Measurements from ENCODE around the gene ARHGEF16. TPM values are rescaled to one million over a fixed set of nuclear protein-coding genes. Genes with fewer than 3 reads are reported as not detected.

ARHGEF16 gene
- total and polyA plus RNA-seq, 7 donors, result 0.41 to 51.8 (median 2.2) TPM

DNA sequence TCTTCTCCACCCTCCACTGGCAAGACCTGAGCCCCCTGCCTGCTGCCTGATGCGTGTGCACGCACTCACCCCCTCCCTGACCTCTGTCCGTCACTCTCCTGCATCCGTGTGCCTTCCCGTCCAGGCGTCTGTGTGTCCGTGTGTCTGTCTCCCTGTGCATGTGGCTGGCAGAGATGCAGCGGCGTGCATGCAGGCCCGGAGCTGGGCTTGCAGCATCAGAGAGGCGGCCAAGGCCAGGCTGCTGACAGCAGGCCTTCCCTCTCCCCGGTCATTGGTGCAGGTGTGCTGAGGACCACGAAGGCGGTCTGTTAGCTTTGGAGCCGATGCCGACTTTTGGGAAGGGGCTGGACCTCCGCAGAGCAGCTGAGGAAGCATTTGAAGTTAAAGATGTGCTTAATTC, 22.8 kb upstream of the ARHGEF16 start:
- intact Hi-C loops (cut with DNase I), result no loop called here
- Histone ChIP-seq H3K27ac (no peak overlapping the region), H3K4me3 (no peak overlapping the region), H3K9me3 (no peaks in the 10 kb centered on the region), H3K4me1 (no peaks in the 10 kb centered on the region), H3K27me3 (peaks cover 0 to 46% (median 6%) of the 10 kb centered on the region in 3 donors), H3K36me3 (no peaks in the 10 kb centered on the region)
- TF ChIP-seq POLR2AphosphoS5 (IDR thresholded peaks at IDR 0.05) (no peak), POLR2A (IDR thresholded peaks at IDR 0.05) (no peak), EP300 (IDR thresholded peaks at IDR 0.05) (no peak)
- TF ChIP-seq, protein P1, sequence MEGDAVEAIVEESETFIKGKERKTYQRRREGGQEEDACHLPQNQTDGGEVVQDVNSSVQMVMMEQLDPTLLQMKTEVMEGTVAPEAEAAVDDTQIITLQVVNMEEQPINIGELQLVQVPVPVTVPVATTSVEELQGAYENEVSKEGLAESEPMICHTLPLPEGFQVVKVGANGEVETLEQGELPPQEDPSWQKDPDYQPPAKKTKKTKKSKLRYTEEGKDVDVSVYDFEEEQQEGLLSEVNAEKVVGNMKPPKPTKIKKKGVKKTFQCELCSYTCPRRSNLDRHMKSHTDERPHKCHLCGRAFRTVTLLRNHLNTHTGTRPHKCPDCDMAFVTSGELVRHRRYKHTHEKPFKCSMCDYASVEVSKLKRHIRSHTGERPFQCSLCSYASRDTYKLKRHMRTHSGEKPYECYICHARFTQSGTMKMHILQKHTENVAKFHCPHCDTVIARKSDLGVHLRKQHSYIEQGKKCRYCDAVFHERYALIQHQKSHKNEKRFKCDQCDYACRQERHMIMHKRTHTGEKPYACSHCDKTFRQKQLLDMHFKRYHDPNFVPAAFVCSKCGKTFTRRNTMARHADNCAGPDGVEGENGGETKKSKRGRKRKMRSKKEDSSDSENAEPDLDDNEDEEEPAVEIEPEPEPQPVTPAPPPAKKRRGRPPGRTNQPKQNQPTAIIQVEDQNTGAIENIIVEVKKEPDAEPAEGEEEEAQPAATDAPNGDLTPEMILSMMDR (IDR thresholded peaks at IDR 0.05), result no peak
- no peak for DNase-seq
- 89 to 91% methylated on average over 17 of the region's 17 CpGs for WGBS, 2 donors

DNA sequence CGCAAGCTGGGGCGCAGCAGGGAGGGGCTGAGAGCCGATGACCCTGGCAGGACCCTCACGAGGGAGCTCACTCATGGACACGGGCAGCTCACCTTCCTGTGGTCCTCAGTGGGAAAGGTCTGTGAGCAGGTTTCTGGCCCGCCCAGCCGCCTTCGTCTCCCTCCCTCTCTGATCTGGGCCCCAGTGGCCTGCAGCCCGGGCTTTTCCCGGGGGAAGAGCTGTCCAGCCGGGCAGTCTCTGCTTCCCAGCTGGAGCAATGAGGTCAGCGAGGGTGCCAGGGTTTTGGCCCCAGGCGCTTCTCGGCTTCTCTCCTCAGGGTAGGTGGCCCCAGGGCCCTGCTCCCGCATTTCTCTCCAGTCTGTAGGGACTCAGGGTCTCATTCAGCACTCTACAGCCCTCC, 22.2 kb upstream of the ARHGEF16 start:
- 79 to 90% methylated on average over 15 of the region's 15 CpGs for WGBS, 2 donors
- intact Hi-C loops (cut with DNase I), result no loop called here
- TF ChIP-seq POLR2A (IDR thresholded peaks at IDR 0.05) (no peak), EP300 (IDR thresholded peaks at IDR 0.05) (no peak), POLR2AphosphoS5 (IDR thresholded peaks at IDR 0.05) (no peak)
- TF ChIP-seq, protein P1 (IDR thresholded peaks at IDR 0.05), result no peak

DNA sequence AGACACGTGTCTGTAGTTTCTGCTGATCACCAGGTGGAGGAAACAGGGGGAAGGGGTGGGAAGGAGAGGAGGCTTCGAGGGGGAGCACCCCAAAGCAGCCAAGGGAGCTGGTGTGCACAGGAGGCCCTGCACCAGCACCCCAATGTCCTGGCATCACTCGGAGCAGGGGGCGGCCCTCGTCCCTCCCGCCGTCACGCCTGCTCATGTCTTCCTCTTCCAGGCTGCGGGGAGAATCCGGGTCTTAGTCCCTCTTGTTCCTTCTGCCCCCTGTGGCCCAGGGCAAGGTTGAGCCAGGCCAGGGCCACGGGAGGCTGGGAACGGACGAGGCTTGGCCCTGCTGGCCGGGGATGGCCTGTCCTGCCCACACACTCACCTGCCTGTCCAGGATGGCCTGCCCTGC, 21.4 kb upstream of the ARHGEF16 start:
- Histone ChIP-seq H3K9me3 (no peaks in the 10 kb centered on the region), H3K4me3 (no peak overlapping the region), H3K36me3 (no peaks in the 10 kb centered on the region), H3K4me1 (no peaks in the 10 kb centered on the region), H3K27me3 (peaks cover 0 to 59% (median 6%) of the 10 kb centered on the region in 3 donors), H3K27ac (no peak overlapping the region)
- intact Hi-C loops (cut with DNase I), result no loop called here
- TF ChIP-seq, protein P1 (IDR thresholded peaks at IDR 0.05), result no peak
- TF ChIP-seq POLR2A (IDR thresholded peaks at IDR 0.05), result no peak
- TF ChIP-seq POLR2AphosphoS5 (IDR thresholded peaks at IDR 0.05), result no peak
- no peak for TF ChIP-seq EP300 (IDR thresholded peaks at IDR 0.05)
- no peak for DNase-seq
- 92% methylated on average over 14 of the region's 14 CpGs for WGBS, 2 donors

More for the DNA sequence above, 22.2 kb upstream of the ARHGEF16 start:
- Histone ChIP-seq H3K4me1 (no peaks in the 10 kb centered on the region), H3K36me3 (no peaks in the 10 kb centered on the region), H3K27ac (no peak overlapping the region), H3K4me3 (no peak overlapping the region), H3K27me3 (peaks cover 0 to 52% (median 6%) of the 10 kb centered on the region in 3 donors), H3K9me3 (no peaks in the 10 kb centered on the region)
- no peak for DNase-seq

DNA sequence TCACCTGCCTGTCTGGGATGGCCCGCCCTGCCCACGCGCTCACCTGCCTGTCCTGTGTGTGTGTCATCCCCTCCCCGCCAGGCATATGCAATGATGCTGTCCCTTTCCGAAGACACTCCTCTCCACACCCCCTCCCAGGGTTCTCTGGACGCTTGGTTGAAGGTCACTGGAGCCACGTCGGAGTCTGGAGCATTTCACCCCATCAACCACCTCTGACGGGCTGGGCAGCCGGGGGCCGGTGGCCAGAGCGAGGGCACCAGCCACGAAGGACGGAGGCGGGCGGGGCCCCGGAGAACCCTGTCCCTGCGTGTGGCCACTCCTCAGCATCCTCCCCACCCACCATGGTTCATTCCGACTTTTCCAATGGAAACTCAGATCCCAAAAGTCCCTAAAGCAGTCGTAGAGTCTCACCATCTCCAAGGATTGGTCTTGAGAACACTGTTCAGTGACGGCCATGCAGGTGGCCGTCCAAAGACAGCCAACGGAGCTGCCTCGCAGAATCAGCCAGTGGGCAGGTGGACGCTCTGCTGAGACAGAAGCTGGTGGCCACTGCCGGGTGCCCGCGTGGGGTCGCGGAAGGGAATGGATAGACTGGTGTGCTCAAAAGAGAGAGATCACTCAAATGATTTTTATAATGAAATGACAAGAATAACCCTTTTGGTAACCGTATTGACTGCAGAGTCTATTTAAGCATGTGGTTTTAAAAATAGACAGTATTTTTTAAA, 20.7 kb upstream of the ARHGEF16 start:
- no peak for DNase-seq
- Histone ChIP-seq H3K36me3 (no peaks in the 10 kb centered on the region), H3K27ac (no peak overlapping the region), H3K4me3 (no peak overlapping the region), H3K27me3 (peaks cover 0 to 62% (median 6%) of the 10 kb centered on the region in 3 donors), H3K9me3 (no peaks in the 10 kb centered on the region), H3K4me1 (no peaks in the 10 kb centered on the region)
- TF ChIP-seq POLR2A (IDR thresholded peaks at IDR 0.05) (no peak), POLR2AphosphoS5 (IDR thresholded peaks at IDR 0.05) (no peak), EP300 (IDR thresholded peaks at IDR 0.05) (no peak)
- TF ChIP-seq, protein P1 (IDR thresholded peaks at IDR 0.05), result no peak
- WGBS, 2 donors, result 92% methylated on average over 31 of the region's 31 CpGs
- intact Hi-C loops (cut with DNase I), result no loop called here
